Cardiac fibroblast (primary cell): Measurements from ENCODE around the gene NR4A3.
"Not testable (repeated sequence)": the region's sequence is repeated elsewhere in the genome, so short reads cannot be mapped to it uniquely, and the experiment has no call there.

ENCODE experiments used
- DNase-seq, 2 donors: peaks; one replicate each; pipeline versions ENCODE4 v3.0.0 to v3.0.0-alpha.2; 2010; ENCODE audit warnings: low read depth in 2 of 2
- H3K4me3 ChIP-seq, 2 donors: replicated peaks in 1 of 2; 1 replicate in 1 of 2; 2 replicates in 1 of 2; pipeline ENCODE4 v1.5.1; 2011; ENCODE audit warnings: low read depth in 2 of 2, low read length in 2 of 2, mild to moderate bottlenecking in 2 of 2, moderate library complexity in 1 of 2
- CTCF ChIP-seq: IDR thresholded peaks from one replicate; pipeline ENCODE4 v1.5.1; 2011; ENCODE audit warnings: low read depth, mild to moderate bottlenecking, low read length, inconsistent platforms

NR4A3 gene

GRCh38 chr9:99848447-99848846, 26.8 kb downstream of the NR4A3 start:
- no peak for TF ChIP-seq CTCF
- no peak overlapping the region for H3K4me3 ChIP-seq
- DNase-seq, result no peak

GRCh38 chr9:99850736-99851499, 29.2 kb downstream of the NR4A3 start:
- no peak overlapping the region for H3K4me3 ChIP-seq
- no peak for DNase-seq
- TF ChIP-seq CTCF, result no peak

GRCh38 chr9:99851500-99851822, 29.8 kb downstream of the NR4A3 start:
- no peak for DNase-seq
- no peak overlapping the region for H3K4me3 ChIP-seq
- no peak for TF ChIP-seq CTCF

- H3K4me3 ChIP-seq, result no peak overlapping the region
- TF ChIP-seq CTCF, result no peak
- DNase-seq, result no peak
Measured at GRCh38 chr9:99852617-99853016, 30.9 kb downstream of the NR4A3 start.

- peak; percentile 13 for TF ChIP-seq CTCF
- no peak for DNase-seq
- H3K4me3 ChIP-seq, result no peak overlapping the region
Measured at GRCh38 chr9:99855467-99856176, 33.9 kb downstream of the NR4A3 start.

GRCh38 chr9:99857576-99857975, 35.9 kb downstream of the NR4A3 start:
- H3K4me3 ChIP-seq, DNase-seq: not testable (repeated sequence)

- no peak for TF ChIP-seq CTCF
- DNase-seq, result no peak
- H3K4me3 ChIP-seq, result no peak overlapping the region
Measured at GRCh38 chr9:99858087-99858486, 36.4 kb downstream of the NR4A3 start.
